GM19324 (cell line): Measurements from ENCODE around the gene ZNF214.

ENCODE experiments used
- ATAC-seq: cut with Tn5 transposase; IDR thresholded peaks from one replicate; pipeline ENCODE4 v1.9.1; 2021; ENCODE audit warnings: mild to moderate bottlenecking, moderate library complexity; ENCODE audit not compliant: unreplicated experiment, low FRiP score

Gene ZNF214

DNA sequence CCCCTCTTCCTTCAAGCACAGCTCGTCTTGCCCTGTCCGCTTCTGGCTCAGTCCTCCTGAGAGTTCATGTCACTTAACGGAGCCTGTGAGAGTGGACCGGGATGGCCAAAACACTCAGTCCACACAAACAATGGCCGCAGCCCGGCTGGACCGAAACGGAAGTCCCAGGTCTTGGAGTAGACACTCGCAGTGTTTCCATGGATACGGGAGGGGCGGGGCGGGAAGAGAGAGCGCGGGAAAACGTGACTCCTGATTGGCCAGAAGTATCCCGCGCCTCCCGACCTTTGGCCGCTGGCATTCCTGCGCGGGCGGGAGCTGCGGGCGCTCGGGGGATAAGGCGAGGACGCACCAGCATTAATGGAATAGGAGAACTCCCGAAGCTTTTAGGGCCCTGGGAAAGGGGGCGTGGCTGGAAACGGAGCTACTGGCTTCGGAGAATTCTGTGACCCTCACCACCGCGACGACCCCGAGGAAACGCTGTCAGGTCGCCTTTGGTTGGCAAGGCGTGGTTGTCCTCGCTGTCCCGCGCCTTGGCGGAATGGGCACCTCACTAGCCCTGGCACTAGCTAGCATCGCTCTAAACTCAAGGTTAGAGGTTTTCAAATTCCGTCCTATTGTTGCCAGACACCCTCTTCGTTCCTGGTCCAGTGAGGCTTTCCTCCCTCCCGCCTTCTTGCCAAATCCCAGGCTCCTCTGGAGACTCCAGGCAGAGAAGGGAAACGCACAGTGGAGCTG is at the start of gene ZNF214, which contains the start of gene NLRP14:
Gene ZNF214, minus strand, starts transcription at position 164 of the 735 bp plus-strand sequence. CDS start 17,511 bp downstream, outside the sequence.
Gene NLRP14, plus strand, starts transcription at position 297 of the 735 bp plus-strand sequence. CDS start 18,108 bp downstream, outside the sequence.
- ATAC-seq: no peak

DNA sequence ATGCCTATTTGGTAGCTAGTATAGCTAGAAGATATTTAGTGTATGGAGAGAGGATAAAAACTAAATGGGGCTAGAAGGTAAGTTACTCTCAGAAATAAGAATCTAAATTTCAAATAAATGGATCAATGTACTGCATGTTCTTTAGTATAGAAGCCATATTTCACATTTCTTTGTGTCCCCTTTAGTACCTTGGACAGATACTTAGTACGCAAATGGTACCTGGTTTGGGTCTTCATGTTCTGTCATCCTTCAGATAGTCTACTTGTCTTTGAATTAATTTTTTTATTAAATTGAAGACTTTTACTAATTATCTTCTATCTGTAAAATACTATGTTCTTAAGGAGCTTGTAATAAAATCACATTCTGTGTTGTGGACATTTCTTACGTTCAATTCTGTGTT is 42.4 kb upstream of the ZNF214 start:
- ATAC-seq: no peak

DNA sequence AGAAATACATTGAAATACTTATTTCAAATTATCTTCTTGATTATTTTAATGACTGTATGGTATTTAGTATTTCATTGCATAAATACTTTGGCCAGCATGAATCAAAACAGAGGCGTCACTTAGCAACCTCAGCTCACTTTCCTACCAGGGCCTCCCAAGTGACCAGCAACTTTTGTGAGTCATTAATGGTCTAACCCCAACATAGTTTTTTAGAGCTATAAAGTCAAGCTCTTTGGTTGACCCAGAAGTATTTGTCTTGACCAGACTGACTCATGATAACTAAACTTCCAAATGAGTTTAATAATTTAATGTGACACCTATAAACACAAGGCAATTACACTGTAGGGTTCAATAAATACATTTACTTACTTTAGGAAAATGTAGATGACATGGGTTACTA is 40.7 kb upstream of the ZNF214 start:
- no peak for ATAC-seq

DNA sequence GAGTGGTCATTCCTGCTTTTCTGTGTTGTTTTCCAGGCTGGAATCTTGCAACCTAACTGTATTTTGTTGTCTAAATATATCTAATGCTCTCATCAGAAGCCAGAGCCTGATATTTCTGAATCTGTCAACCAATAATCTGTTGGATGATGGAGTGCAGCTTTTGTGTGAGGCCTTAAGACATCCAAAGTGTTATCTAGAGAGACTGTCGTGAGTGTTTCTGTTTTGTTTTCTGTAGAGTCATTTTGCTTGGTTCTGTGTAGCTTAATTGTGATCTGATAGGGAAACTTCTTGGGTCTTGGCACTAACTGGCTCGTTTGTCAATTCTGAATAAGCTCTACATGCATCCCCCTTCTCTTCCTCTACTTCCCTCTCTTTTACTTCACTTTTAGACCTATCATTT is 37.5 kb upstream of the ZNF214 start:
- no peak for ATAC-seq

DNA sequence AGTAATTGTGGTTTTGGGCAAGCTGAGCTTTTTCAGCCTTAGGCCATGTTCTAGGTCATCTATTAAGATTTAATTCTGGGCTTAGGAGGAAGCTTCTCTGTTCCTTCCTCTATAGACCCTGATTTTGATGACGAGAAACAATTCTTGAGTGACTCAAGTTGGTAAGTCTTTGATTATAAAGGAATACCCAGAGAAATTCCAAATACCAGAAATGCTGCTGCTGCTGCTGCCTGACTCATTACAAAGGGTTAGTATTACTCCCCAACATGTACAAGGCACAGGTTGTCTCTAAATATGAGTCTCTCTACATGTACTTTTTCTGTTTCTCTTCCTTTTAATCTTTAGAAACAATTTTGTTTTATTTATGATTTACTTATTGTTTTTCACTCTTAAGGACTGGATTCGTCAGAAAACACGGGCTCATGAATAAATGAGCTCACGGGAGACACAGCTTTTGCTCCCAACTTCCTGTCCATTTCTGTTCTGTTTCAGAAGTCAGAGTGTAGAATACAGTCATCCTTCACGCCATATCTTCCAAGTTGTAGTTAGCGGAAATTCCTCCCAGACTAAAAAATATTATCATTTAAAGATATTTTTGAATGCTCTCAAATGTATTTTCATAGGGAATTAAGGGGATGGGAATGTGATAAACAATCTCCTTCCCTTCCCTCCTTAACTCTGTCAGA is 36.8 kb upstream of the ZNF214 start:
- ATAC-seq: no peak

DNA sequence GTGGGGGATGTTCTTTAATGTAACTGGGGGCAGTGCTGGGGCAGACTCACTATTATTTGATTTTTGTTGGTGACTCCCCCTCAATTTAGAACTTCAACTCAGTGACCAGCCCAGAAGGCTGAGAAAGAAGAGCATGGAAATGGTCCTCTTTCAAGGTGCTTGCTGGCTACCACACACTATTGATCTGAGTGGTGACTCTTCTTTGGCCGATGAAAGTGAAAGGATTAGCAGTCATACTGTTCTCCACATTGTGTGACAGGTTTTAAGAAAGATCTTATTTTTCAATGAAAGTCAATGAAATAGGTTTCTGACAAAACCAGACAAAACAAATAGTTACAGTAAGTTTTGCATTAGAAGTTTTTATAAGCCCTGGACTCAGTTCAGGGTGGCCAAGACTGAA is 30.0 kb upstream of the ZNF214 start:
- ATAC-seq: no peak

DNA sequence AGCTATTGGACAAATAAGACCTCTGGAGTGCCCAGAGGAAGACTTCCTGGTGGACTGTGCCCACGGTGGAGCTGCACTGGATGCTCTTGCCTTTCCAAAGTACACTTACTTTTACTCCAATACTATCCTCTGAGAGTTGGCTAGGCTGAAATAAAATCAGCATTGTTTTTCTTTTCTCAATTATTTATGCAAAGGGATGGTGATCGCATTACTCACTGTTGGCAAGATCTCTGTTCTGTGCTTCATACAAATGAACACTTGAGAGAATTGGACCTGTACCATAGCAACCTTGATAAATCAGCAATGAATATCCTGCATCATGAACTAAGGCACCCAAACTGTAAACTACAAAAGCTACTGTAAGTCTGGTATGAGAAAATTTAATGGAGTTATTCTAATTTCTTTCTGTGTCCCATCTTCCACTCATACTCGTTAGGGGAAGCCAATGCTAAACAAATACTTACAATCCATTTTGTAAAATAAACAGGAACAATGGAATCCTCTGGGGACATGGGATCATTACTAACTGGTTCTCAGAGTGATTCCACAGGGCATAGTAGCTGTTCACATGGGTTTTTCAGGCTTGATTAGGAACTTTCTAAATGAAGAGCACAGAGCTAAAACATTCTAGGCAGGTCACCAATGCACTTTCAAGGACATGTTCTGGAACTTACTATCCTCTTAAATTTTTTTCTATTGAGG is 26.5 kb upstream of the ZNF214 start:
- no peak for ATAC-seq

DNA sequence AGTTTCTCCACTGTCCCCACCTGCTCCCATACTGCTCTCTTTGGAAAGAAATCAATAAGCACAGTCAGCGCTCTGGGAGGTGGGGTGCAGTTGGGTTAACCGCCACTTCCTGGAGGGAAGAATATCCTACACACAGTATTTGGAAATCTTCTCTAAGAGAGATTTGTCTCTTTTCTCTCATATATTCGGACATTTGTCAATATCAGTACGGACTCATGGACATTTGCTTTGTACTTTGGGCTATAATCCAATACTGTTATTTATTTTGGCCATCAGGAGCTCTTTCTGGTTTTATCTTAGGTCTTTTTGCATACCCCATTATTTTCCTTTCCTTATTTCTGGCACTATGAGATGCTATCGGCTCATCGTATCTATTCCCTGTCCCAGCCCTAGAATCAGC is 13.9 kb upstream of the ZNF214 start:
- no peak for ATAC-seq

DNA sequence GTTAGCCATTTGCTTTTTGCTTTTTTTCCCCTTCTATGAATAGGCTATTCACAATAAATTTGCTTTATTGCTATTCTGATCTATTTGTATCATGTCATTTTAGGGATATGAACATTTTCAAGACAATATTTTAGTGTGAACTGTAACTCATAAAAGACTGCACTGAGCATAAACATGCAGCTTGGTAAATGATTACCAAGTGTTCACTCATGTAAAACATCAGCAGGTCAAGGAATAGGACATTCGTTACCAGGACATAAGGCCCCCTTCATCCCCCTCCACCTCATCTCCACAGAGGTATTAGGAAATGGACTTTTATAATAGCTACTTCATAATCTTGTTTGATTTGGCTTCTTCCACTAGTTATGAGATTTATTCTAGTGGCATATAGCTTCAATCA is 12.5 kb upstream of the ZNF214 start:
- ATAC-seq: no peak

DNA sequence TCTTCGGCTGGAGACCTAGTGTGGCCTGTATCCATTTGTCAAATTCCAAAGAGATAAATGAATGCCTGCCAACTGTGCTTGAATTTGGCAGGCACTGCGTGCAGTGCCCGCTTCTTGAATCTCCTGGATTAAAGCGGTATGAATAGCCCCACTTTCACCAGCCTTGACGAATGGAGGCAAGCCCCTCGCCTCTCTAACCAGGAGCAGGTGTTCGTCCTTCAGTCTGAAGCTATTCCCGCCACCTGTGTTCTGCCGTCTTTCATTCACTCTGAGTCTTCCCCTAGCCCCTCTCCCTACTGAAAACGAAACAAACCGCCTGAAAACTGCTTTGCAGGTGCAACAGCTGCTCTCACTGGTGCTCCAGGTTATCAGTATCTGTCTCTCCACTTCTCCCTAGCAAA is 11.3 kb upstream of the ZNF214 start:
- ATAC-seq: peak; percentile 50

DNA sequence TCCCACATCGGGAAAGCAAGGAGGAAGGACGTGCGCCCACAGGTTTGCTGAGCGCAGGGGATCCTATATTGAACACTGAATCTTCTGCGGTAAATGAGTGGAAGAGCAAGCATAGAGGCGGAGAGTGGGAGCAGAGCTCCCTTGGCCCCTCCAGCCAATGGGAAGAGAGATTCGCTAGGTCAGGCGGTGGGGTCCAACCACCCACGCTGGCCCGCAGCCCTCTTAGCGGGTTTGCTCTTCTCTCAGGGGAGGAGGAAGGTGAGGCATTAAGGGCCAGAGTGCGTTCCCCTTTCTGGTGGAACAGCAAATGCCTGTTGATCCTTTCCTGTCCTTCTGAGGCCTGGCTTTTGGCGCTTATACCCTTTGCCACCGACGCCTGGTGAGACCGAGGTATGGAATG is 10.7 kb upstream of the ZNF214 start:
- no peak for ATAC-seq

DNA sequence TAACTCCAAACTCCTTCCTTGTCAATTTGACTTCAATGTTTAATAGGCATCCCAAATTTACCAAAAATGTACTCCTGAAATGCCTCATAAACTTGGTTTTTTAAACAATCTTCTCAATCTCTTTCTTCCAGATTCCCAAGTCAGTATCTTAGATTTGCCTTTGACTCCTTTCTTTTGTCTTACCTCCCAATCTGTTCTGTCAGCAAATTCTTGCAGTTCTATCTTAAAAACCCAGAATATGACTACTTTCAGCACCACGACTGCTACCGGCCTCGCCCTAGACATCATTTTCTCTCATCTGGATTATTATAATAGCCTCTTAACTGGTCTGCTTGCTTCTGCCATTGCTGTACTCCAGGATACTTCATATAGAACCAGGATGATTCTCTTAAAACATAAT is 8.0 kb upstream of the ZNF214 start:
- ATAC-seq: no peak

DNA sequence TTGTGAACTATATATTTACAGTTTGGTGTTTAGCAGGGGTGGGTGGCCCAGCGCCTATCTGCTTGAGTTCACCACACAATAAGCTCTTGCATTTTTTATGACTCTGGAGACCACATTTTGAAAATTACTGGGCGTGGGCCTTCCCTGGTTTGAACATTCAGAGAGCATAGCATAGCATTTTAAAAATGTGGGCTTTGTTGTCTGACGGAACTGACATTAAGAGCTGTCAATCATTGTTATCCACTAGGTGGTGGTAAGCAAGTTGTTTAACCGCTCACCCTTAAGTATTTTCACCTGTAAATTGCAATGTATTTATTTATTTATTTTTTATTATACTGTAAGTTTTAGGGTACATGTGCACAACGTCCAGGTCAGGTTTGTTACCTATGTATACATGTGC is 1.2 kb upstream of the ZNF214 start:
- ATAC-seq: no peak

DNA sequence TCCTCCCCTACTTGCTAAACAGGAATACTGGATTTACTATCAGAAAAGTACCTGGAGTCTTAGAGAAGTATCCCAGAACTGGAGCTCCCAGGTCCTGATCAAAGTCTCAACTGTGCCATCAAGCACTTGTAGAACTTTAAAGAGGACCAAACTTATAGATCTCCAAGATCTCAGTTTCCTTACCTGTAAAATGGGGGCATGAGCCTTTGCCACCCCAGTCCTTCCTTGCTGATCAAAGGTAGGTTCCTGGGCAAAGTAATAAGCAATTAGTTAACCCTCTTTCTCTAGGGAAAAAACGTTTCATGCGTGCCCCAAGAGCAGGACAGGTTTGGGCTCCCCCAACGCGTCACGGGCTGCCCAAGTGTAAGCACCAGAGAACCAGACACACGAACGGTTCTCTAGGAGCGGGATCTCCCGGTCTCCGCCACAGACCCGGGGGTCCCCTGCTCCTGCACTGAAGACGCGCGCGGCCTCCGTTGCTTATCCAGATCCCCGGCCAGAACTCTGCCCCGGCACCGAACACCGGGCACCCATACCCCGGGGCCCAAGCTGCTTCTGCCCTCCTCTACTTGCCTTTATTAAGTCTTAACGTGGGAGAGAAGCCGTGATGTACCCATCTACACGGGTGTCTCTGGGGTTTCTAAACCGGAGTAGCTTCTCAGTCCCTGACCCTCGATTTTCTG is 505 bp downstream of the ZNF214 start:
- ATAC-seq: no peak

DNA sequence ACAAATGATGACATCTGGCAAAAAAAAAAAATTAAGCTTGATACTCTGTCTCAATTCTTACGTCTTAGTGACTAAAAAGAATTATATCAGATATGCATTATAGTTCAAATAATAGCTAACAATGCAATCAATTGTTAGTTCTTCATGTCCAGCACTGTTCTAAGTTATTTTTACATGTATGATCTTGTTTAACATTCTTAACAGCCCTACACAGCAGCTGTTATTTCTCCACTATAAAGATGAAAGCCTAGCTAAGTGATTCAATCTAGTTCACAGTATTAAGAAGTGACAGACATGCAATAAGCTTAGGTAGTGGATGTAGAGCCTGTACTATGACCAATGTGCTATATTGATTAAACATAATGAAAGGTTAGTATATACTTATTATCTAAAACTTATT is 4.1 kb downstream of the ZNF214 start:
- ATAC-seq: no peak

DNA sequence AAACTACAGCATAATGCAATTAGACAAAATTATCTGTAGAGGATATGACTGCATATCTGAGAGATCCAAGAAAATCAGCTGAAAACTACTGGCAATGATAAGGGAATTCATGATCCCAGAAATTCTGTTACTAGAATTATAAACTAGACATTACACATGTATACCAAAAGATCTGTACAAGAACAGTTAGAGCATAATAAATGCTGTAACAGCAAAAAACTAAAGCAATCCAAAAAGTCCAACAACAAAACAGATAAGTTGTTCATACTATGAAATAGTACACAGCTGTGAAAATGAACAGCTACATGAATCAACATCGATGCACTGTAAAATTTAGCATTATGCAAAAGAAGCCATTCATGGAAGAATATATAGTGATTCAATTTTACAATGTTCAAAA is 6.0 kb downstream of the ZNF214 start:
- ATAC-seq: no peak

DNA sequence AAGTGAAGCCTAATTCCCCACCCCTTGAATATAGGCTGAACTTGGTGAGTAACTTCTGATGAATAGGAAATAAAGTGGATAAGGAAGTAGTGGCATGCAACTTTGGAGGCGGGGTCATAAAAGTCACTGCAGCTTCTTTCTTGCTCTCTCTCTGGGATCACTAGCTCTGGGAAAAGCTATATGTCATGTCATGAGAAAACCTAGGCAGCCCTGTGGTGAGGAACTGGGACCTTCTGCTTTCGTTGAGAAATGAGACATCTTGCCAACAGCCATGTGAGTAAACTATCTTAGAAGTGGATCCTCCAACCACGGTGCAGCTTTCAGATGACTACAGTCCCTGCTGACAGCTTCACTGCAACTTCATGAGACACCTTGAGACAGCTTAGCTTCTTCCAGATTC is 15.7 kb downstream of the ZNF214 start:
- ATAC-seq: no peak

DNA sequence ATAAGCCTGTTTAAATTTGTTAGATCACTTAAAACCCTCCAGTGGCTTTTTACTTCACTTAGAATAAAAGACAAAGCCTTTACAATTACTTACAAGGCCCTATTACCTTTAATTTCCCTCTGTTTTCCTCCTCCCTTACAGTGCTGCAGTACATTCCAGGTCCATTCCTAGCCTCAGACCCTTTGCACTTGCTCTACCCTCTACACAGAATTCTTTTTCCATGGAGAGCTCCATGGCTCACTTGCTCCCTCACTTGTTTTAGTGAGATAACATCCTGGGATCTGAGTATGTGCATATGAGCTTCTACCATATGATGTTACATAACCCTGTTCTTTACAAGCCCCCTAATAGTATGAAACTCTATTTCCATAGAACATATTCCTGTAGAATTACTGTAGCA is 24.4 kb downstream of the ZNF214 start:
- ATAC-seq: no peak

DNA sequence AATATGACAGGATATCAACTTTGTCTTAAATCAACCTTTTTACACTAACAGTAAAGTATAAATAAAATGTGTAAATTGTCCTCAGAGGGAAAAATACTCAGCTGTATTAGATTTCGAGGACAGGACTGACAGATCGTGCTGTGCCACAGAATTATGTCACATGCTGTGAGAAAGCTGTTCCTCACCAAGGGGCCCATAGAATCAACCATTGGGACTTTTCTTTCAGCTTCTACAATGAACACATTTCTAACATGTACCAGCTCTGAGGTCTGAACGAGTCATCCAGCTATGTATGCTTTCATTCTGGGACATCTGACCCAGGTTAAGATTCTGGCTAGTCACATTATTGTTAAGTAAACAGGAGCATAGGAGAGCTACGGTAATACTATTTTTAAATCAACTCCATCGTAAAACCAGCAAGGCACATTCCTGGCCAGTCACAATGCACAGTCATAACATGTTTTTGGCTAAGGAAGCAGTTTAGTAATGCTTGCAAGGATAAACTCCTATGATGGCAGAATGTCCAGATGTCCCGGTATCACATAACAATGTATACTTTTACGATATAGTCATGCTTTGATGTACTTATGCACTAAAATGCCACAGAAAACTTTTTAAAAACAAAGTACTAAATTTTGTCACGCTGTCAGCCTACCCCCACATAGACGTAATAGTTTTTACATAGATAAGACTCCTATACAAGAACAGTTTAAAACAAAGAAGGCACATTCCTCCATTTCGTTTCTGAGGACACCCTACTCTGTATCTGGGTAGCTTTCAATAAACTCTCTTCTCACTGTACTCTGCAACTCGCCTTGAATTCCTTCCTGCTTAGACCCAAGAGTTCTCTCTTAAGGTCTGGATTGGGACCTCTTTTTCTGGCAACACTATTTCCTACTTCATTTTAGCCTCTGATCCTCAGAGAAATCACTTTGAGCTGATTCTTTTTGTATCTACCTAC is 27.4 kb downstream of the ZNF214 start:
- no peak for ATAC-seq

DNA sequence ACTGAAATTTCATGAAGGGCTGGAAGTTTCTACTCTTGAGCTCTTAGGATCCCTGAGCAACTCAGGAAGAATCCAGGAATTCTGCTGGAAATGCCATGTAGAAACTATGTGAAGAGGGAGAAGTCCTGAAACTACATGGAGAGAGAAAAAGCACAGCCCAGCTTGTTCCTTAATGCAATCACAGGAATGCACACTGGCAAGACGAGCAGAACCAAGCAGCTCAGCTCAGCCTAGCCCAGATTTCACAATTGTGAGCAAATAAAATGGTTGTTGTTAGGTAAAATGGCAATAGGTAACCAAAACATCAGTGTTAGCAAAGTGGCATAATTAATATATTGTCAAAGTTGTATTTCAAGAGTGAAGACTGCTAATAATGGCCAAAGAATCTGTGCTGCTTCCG is 28.1 kb downstream of the ZNF214 start:
- no peak for ATAC-seq
